ENCODE results near the gene SLAMF8. TPM values are rescaled to one million over a fixed set of nuclear protein-coding genes. Genes with fewer than 3 reads are reported as not detected.

Gene SLAMF8
- total and polyA plus RNA-seq, 2 of the 8 experiments (the other 6 are each of a cell fraction or from before 2014, with no cell fraction given) = not detected

DNA sequence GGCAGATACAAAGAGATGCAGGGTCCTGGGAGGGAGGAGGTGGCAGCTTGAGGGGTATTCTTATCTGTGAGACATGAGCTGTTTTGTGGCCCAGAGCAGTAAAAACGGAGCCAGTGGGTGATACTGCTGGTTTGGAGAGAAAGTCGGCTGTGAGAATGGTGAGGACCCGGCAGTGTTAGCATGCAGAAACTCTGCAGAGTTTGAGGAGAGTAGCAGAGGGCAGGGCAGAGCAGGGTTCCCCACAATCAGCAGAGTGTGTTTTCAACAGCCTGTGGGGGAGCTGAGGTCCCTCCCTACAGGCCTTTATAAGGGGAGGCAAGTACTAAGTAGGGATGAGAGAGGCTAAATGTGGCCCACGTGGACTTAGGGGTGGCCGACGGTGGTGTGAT, 423 bp downstream of the SLAMF8 start (continued):
- no peak for TF ChIP-seq EP300 (IDR thresholded peaks at IDR 0.05; ENCODE audit: borderline replicate concordance in 1 of 2, low read depth in 2 of 2, low read length in 2 of 2)
